SK-N-MC (cell line): ENCODE results near the gene AKT1.

Experiments
- EZH2 ChIP-seq: fragments of 200-600 bp; sonication (generic); IDR thresholded peaks from one replicate; pipeline ENCODE4 v1.6.1; 2017; ENCODE audit warnings: antibody characterized with exemption
- POLR2AphosphoS5 ChIP-seq: IDR thresholded peaks from 2 replicates; pipeline ENCODE4 v1.6.1; 2012; ENCODE audit warnings: mild to moderate bottlenecking, low read depth, low read length, borderline replicate concordance

- no peak for TF ChIP-seq POLR2AphosphoS5
- no peak for TF ChIP-seq EZH2
Measured at GRCh38 chr14:104813286-104813685, 17.7 kb upstream of the AKT1 start.
